ENCODE measurements around the gene CSNK1G1. TPM values are rescaled to one million over a fixed set of nuclear protein-coding genes. Genes with fewer than 3 reads are reported as not detected.

The CSNK1G1 gene
- polyA plus RNA-seq, 4 donors = 2.5 to 12.3 (median 4.0) TPM

DNA sequence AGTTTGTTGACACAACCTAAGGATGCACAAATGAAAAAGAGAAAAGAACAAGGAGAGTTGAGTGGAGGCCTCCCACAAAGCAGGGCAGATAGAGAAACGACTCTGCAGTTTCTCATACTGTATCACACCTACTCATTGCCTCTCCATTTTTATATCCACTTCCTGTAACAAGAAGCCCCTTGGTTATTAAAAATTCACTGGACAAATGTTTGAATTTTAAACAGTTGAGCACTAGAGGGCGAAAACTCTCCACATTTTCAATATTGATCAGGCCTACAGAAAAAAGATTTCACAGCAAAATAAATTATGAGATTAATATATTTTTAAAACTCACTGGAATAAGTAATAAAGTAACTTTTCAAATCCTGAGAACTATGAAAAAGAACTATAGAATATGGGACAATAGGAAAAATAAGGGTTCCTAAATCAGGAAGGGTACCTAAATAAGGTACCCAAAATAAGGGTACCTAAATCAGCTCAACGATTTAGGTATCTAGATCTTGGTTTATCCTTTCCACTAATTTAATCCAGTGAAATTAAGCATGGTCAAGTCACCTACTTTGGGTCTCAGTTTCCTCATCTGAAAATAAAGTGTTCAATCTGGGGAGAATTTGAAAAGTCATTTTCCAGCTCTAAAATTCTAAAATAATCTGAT is 146.2 kb downstream of the CSNK1G1 start:
- peaks cover 0 to 2% (median 0%) of the 10 kb centered on the region in 3 donors for H3K4me1 ChIP-seq (ENCODE audit: control insufficient read depth in 3 of 3, insufficient read depth in 2 of 3, low read depth in 1 of 3, low read length in 2 of 3)
- FAIRE-seq (peak; percentile 92), DNase-seq (peak; percentile 37 to 50)
- H3K9me3 ChIP-seq (ENCODE audit: control insufficient read depth in 2 of 2, insufficient read depth in 1 of 2, low read depth in 1 of 2, low read length in 1 of 2) = no peaks in the 10 kb centered on the region
- no peak overlapping the region for H3K4me3 ChIP-seq (ENCODE audit: low read depth in 1 of 3, low read length in 3 of 3)
- peaks cover 0 to 14% (median 3%) of the 10 kb centered on the region in 3 donors for H3K36me3 ChIP-seq (ENCODE audit: control insufficient read depth in 3 of 3, insufficient read depth in 2 of 3, low read depth in 1 of 3, low read length in 3 of 3)
- no peak overlapping the region for H3K27ac ChIP-seq (ENCODE audit: low read depth in 1 of 3, low read length in 2 of 3)
- 34 to 42% (median 40%) methylated on average over 3 of the region's 3 CpGs for WGBS, 3 donors
- H3K27me3 ChIP-seq (ENCODE audit: control insufficient read depth in 3 of 3, insufficient read depth in 3 of 3, low read length in 3 of 3) = no peaks in the 10 kb centered on the region

DNA sequence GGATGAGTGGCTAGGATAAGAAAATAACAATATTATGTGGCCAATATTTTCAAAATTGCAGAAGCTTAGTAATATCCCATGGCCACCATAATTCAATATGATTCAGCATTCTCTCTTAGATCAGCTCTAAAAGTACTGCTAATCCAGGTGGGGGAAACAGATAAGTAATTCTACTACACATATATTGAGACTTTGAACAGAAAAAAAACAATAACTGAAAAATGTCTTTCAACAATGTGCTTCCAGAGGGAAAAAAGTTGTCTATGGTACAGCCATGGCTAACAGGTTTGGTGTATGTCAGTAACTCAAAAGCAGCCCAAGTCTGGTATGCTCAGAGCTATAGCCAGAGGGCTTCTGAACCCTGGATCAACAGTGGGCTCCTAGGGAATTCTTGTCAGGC is 150.8 kb downstream of the CSNK1G1 start:
- Histone ChIP-seq H3K36me3 (ENCODE audit: control insufficient read depth in 3 of 3, insufficient read depth in 2 of 3, low read depth in 1 of 3, low read length in 3 of 3) (peaks cover 5 to 24% (median 5%) of the 10 kb centered on the region in 3 donors), H3K4me3 (ENCODE audit: low read depth in 1 of 3, low read length in 3 of 3) (no peak overlapping the region), H3K27ac (ENCODE audit: low read depth in 1 of 3, low read length in 2 of 3) (no peak overlapping the region), H3K4me1 (ENCODE audit: control insufficient read depth in 3 of 3, insufficient read depth in 2 of 3, low read depth in 1 of 3, low read length in 2 of 3) (no peaks in the 10 kb centered on the region), H3K9me3 (ENCODE audit: control insufficient read depth in 2 of 2, insufficient read depth in 1 of 2, low read depth in 1 of 2, low read length in 1 of 2) (no peaks in the 10 kb centered on the region), H3K27me3 (ENCODE audit: control insufficient read depth in 3 of 3, insufficient read depth in 3 of 3, low read length in 3 of 3) (no peaks in the 10 kb centered on the region)
- no peak for DNase-seq
- FAIRE-seq = no peak

GRCh38 chr15:64197425-64197824 is 158.5 kb downstream of the CSNK1G1 start:
- Histone ChIP-seq H3K4me3 (ENCODE audit: low read depth in 1 of 3, low read length in 3 of 3) (no peak overlapping the region), H3K27me3 (ENCODE audit: control insufficient read depth in 3 of 3, insufficient read depth in 3 of 3, low read length in 3 of 3) (no peaks in the 10 kb centered on the region), H3K4me1 (ENCODE audit: control insufficient read depth in 3 of 3, insufficient read depth in 2 of 3, low read depth in 1 of 3, low read length in 2 of 3) (no peaks in the 10 kb centered on the region), H3K36me3 (ENCODE audit: control insufficient read depth in 3 of 3, insufficient read depth in 2 of 3, low read depth in 1 of 3, low read length in 3 of 3) (peaks cover 2 to 27% (median 6%) of the 10 kb centered on the region in 3 donors), H3K27ac (ENCODE audit: low read depth in 1 of 3, low read length in 2 of 3) (no peak overlapping the region), H3K9me3 (ENCODE audit: control insufficient read depth in 2 of 2, insufficient read depth in 1 of 2, low read depth in 1 of 2, low read length in 1 of 2) (no peaks in the 10 kb centered on the region)
- DNase-seq (no peak), FAIRE-seq (no peak)
- 79 to 100% (median 97%) methylated on average over 1 of the region's 1 CpG for WGBS, 3 donors

DNA sequence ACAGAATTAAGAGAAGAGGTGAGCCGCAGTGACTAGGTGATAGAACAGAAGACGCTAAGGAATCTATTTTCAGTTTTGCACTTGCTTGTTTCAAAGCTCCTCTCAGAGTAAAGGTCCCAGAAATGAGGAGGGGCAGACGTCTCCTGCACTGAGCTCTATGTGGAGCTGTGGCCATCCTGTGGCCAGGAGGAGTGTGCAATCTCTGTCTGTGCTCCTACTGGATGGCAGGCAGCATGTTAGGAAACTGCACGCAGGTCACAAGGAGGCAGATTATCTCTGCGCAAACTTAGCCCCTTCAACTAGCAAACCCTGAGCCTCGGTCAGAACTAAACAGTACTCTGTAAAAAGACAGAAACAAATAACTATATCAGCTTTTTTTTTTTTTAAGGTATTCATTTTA is 162.0 kb downstream of the CSNK1G1 start:
- DNase-seq (peak in 1 of 2 donors; percentile 7), FAIRE-seq (no peak)
- Histone ChIP-seq H3K9me3 (ENCODE audit: control insufficient read depth in 2 of 2, insufficient read depth in 1 of 2, low read depth in 1 of 2, low read length in 1 of 2) (no peaks in the 10 kb centered on the region), H3K4me1 (ENCODE audit: control insufficient read depth in 3 of 3, insufficient read depth in 2 of 3, low read depth in 1 of 3, low read length in 2 of 3) (no peaks in the 10 kb centered on the region), H3K27me3 (ENCODE audit: control insufficient read depth in 3 of 3, insufficient read depth in 3 of 3, low read length in 3 of 3) (no peaks in the 10 kb centered on the region), H3K36me3 (ENCODE audit: control insufficient read depth in 3 of 3, insufficient read depth in 2 of 3, low read depth in 1 of 3, low read length in 3 of 3) (peaks cover 0 to 13% (median 2%) of the 10 kb centered on the region in 3 donors), H3K4me3 (ENCODE audit: low read depth in 1 of 3, low read length in 3 of 3) (no peak overlapping the region), H3K27ac (ENCODE audit: low read depth in 1 of 3, low read length in 2 of 3) (no peak overlapping the region)
- 87 to 93% (median 88%) methylated on average over 6 of the region's 6 CpGs for WGBS, 3 donors

DNA sequence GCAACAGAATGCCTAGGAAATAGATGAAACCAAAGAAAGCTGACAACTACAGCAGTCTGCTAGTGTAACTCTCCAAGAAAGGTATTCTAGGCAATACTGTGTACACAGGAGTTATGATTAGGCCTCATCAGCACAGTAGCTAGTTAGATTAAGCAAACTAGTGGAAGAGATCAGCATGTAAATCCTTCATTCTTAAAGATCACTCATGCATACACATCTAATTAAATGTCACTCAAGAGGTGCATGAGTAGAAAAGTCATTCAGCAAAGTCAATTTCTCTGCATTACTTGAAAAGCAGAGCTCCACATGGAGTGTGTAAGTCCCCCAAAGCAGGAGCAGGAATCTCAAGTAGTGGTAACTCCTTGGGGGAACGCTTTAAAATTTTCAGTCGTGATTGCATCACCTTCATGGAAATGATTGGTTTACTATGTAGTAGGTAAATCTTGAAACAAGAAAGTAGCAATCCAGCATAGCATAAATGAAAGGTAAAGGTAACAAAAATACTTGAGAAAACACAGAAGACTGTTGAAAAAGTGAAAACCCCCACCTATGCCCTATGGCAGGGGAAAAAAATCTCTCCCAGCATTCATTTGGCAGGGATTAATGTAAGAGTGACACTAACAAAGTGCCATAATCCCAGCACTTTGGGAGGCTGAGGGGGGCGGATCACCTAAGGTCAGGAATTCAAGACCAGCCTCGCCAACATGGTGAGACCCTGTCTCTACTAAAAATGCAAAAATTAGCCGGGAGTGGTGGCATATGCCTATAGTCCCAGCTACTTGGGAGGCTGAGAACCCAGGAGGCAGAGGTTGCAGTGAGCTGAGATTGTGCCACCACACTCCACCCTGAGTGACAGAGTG is 163.8 kb downstream of the CSNK1G1 start:
- H3K4me1 ChIP-seq (ENCODE audit: control insufficient read depth in 3 of 3, insufficient read depth in 2 of 3, low read depth in 1 of 3, low read length in 2 of 3) = no peaks in the 10 kb centered on the region
- 93 to 97% (median 96%) methylated on average over 5 of the region's 5 CpGs for WGBS, 3 donors
- DNase-seq (no peak), FAIRE-seq (no peak)
- no peaks in the 10 kb centered on the region for H3K27me3 ChIP-seq (ENCODE audit: control insufficient read depth in 3 of 3, insufficient read depth in 3 of 3, low read length in 3 of 3)
- no peaks in the 10 kb centered on the region for H3K9me3 ChIP-seq (ENCODE audit: control insufficient read depth in 2 of 2, insufficient read depth in 1 of 2, low read depth in 1 of 2, low read length in 1 of 2)
- no peak overlapping the region for H3K27ac ChIP-seq (ENCODE audit: low read depth in 1 of 3, low read length in 2 of 3)
- no peak overlapping the region for H3K4me3 ChIP-seq (ENCODE audit: low read depth in 1 of 3, low read length in 3 of 3)
- H3K36me3 ChIP-seq (ENCODE audit: control insufficient read depth in 3 of 3, insufficient read depth in 2 of 3, low read depth in 1 of 3, low read length in 3 of 3) = peaks cover 0 to 15% (median 2%) of the 10 kb centered on the region in 3 donors

GRCh38 chr15:64187396-64188191 is 168.4 kb downstream of the CSNK1G1 start:
- H3K4me1 ChIP-seq (ENCODE audit: control insufficient read depth in 3 of 3, insufficient read depth in 2 of 3, low read depth in 1 of 3, low read length in 2 of 3) = no peaks in the 10 kb centered on the region
- H3K27ac ChIP-seq (ENCODE audit: low read depth in 1 of 3, low read length in 2 of 3) = no peak overlapping the region
- no peaks in the 10 kb centered on the region for H3K27me3 ChIP-seq (ENCODE audit: control insufficient read depth in 3 of 3, insufficient read depth in 3 of 3, low read length in 3 of 3)
- no peak overlapping the region for H3K4me3 ChIP-seq (ENCODE audit: low read depth in 1 of 3, low read length in 3 of 3)
- FAIRE-seq (no peak), DNase-seq (no peak)
- 85 to 92% (median 91%) methylated on average over 2 of the region's 2 CpGs for WGBS, 3 donors
- H3K9me3 ChIP-seq (ENCODE audit: control insufficient read depth in 2 of 2, insufficient read depth in 1 of 2, low read depth in 1 of 2, low read length in 1 of 2) = no peaks in the 10 kb centered on the region
- peaks cover 2 to 23% (median 2%) of the 10 kb centered on the region in 3 donors for H3K36me3 ChIP-seq (ENCODE audit: control insufficient read depth in 3 of 3, insufficient read depth in 2 of 3, low read depth in 1 of 3, low read length in 3 of 3)

GRCh38 chr15:64185146-64185911 is 170.6 kb downstream of the CSNK1G1 start:
- no peaks in the 10 kb centered on the region for H3K9me3 ChIP-seq (ENCODE audit: control insufficient read depth in 2 of 2, insufficient read depth in 1 of 2, low read depth in 1 of 2, low read length in 1 of 2)
- no peaks in the 10 kb centered on the region for H3K27me3 ChIP-seq (ENCODE audit: control insufficient read depth in 3 of 3, insufficient read depth in 3 of 3, low read length in 3 of 3)
- DNase-seq (no peak), FAIRE-seq (no peak)
- WGBS, 3 donors = 91 to 95% (median 93%) methylated on average over 9 of the region's 9 CpGs
- H3K27ac ChIP-seq (ENCODE audit: low read depth in 1 of 3, low read length in 2 of 3) = no peak overlapping the region
- H3K4me1 ChIP-seq (ENCODE audit: control insufficient read depth in 3 of 3, insufficient read depth in 2 of 3, low read depth in 1 of 3, low read length in 2 of 3) = no peaks in the 10 kb centered on the region
- H3K4me3 ChIP-seq (ENCODE audit: low read depth in 1 of 3, low read length in 3 of 3) = no peak overlapping the region
- H3K36me3 ChIP-seq (ENCODE audit: control insufficient read depth in 3 of 3, insufficient read depth in 2 of 3, low read depth in 1 of 3, low read length in 3 of 3) = peaks cover 2 to 22% (median 2%) of the 10 kb centered on the region in 3 donors

Data from small intestine (tissue), 7 donors.